HepG2 (cell line): ENCODE measurements around the gene GPALPP1.

ENCODE experiments used
- ARNT ChIP-seq: fragments of 450-650 bp; IDR thresholded peaks from 2 replicates; pipeline ENCODE4 v1.6.1; 2017
- KAT2B ChIP-seq: fragments of 150-350 bp; IDR thresholded peaks from 2 replicates; pipeline ENCODE4 v1.6.1; 2014; ENCODE audit warnings: low read depth, low read length, borderline replicate concordance
- MTA1 ChIP-seq: sonication (generic); formaldehyde crosslinking; IDR thresholded peaks from 2 replicates; pipeline ENCODE4 v1.4.0; 2020; ENCODE audit warnings: missing genetic modification reagents, mild to moderate bottlenecking, borderline replicate concordance
- TCF12 ChIP-seq, 2 experiments: fragments of 450-650 bp in 1 of 2; sonication (generic) in 1 of 2; formaldehyde crosslinking in 1 of 2; IDR thresholded peaks; 2 replicates each; pipeline versions ENCODE4 v1.6.1 to v1.8.0; 2017 to 2022; ENCODE audit warnings: antibody characterized with exemption in 1 of 2, mild to moderate bottlenecking in 1 of 2, missing genetic modification reagents in 1 of 2, moderate library complexity in 1 of 2
- TF ChIP-seq, protein P1 (sequence below): sonication (generic); formaldehyde crosslinking; IDR thresholded peaks from 2 replicates; pipeline ENCODE4 v1.5.0; 2020; ENCODE audit warnings: mild to moderate bottlenecking, missing genetic modification reagents, moderate library complexity

DNA sequence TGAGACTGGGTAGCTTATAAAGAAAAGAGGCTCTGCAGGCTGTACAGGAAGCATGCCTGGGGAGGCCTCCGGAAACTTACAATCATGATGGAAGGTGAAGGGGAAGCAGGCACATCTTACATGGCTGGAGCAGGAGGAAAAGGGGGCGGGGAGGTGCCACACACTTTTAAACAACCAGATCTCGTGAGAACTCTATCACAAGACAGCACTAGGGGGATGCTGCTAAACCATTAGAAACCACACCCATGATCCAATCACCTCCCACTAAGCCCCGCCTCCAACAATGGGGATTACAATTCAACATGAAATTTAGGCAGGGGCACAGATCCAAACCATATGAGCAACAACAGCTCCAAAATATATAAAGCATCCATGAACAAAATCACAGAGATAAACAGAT is 84.5 kb downstream of the GPALPP1 start:
- TF ChIP-seq, protein P1, sequence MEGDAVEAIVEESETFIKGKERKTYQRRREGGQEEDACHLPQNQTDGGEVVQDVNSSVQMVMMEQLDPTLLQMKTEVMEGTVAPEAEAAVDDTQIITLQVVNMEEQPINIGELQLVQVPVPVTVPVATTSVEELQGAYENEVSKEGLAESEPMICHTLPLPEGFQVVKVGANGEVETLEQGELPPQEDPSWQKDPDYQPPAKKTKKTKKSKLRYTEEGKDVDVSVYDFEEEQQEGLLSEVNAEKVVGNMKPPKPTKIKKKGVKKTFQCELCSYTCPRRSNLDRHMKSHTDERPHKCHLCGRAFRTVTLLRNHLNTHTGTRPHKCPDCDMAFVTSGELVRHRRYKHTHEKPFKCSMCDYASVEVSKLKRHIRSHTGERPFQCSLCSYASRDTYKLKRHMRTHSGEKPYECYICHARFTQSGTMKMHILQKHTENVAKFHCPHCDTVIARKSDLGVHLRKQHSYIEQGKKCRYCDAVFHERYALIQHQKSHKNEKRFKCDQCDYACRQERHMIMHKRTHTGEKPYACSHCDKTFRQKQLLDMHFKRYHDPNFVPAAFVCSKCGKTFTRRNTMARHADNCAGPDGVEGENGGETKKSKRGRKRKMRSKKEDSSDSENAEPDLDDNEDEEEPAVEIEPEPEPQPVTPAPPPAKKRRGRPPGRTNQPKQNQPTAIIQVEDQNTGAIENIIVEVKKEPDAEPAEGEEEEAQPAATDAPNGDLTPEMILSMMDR (CRISPR knock-in tag) = no peak
- no peak for TF ChIP-seq MTA1 (CRISPR knock-in tag)
- no peak for TF ChIP-seq KAT2B
- TF ChIP-seq ARNT = no peak
- no peak for TF ChIP-seq TCF12 (IDR thresholded peaks at IDR 0.05)
- TF ChIP-seq TCF12 (CRISPR knock-in tag; IDR thresholded peaks at IDR 0.05) = no peak
